Activated CD4-positive, alpha-beta T cell treated with anti-CD3 and anti-CD28 coated beads, Interleukin-2, amount 10 ng/mL, durations not matched to agents 7 days and 5 days (primary cell): ENCODE measurements around the gene ZNF407. TPM values are rescaled to one million over a fixed set of nuclear protein-coding genes. Genes with fewer than 3 reads are reported as not detected.

Experiments used
- CTCF ChIA-PET: fragments of 350-600 bp; sonication (Branson Sonifier 250); formaldehyde crosslinking; loops from one replicate; lab custom pipeline; 2021; ENCODE audit warnings: antibody characterized with exemption; lab: Charles Lee
- POLR2A ChIA-PET: fragments of 350-600 bp; sonication (Branson Sonifier 250); formaldehyde crosslinking; loops from one replicate; lab custom pipeline; 2021; ENCODE audit warnings: antibody characterized with exemption; lab: Charles Lee
- DNase-seq: peaks from one replicate; pipeline ENCODE4 v3.0.0-alpha.2; 2020
- H3K27ac Mint-ChIP-seq: one replicate; pipeline ENCODE4 v1.8.0; 2021; ENCODE audit warnings: mild to moderate bottlenecking, moderate library complexity, mixed read lengths
- H3K27me3 Mint-ChIP-seq: one replicate; pipeline ENCODE4 v1.8.0; 2021; ENCODE audit warnings: mixed read lengths
- H3K36me3 Mint-ChIP-seq: one replicate; pipeline ENCODE4 v1.8.0; 2021; ENCODE audit warnings: low read depth, mixed read lengths
- H3K4me1 Mint-ChIP-seq: one replicate; pipeline ENCODE4 v1.8.0; 2021; ENCODE audit warnings: mixed read lengths
- H3K4me3 Mint-ChIP-seq: one replicate; pipeline ENCODE4 v1.8.0; 2021; ENCODE audit warnings: mild to moderate bottlenecking, moderate library complexity, mixed read lengths
- H3K9me3 Mint-ChIP-seq: one replicate; pipeline ENCODE4 v1.8.0; 2021; ENCODE audit warnings: mixed read lengths
- total RNA-seq, 2 experiments: library from RNA; stranded (reverse); gene quantifications; one replicate each; pipeline ENCODE4 v1.2.3, GENCODE V29; 2021

ZNF407 gene
- total RNA-seq, 2 experiments from 2014 or later, result 19.3 TPM

DNA sequence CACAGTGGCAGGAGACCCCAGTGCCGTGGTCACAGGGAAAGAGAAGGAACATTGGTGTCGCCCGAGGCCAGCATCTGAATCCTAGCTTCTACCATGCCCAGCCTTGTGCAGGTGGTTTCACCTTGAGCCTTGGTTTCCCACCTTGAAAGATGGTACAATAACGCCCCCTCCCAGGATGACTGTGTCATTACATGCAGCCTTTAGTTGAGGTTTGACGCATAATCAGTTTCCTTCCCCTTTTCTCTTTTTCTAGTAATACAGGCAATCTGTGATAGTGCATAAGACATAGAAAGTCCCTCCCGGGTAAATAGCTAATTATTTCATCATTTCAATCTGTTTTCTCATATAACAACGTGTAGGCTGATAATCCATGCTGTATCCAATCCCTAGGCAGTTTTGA, 29.8 kb upstream of the ZNF407 start:
- Mint-ChIP-seq H3K27ac (no peak overlapping the region), H3K27me3 (peaks cover 12% of the 10 kb centered on the region), H3K9me3 (peaks cover 12% of the 10 kb centered on the region), H3K4me1 (no peaks in the 10 kb centered on the region), H3K36me3 (no peaks in the 10 kb centered on the region), H3K4me3 (no peak overlapping the region)
- CTCF ChIA-PET, result no interaction called here
- POLR2A ChIA-PET, result no interaction called here
- no peak for DNase-seq

DNA sequence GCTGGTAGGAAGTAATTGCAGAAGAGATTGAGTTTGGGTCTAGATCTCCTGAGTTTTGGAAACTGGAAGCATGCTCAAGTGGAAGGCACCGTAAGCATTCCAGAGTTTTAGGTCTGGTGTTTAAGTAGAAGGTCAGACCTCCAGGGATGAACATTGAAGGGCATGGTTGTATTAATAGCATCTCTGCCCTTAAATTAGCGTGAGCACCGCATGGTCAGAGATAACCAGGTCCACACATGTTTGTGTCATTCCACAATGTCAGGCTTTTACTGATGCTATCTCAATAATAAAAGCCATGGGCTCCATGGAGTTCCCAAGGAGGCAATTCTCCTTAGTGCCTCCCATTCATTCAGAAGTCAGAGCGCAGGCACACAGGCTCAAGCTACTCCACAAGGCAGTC, 28.3 kb upstream of the ZNF407 start:
- POLR2A ChIA-PET, result no interaction called here
- peaks cover 12% of the 10 kb centered on the region for H3K27me3 Mint-ChIP-seq
- no peaks in the 10 kb centered on the region for H3K36me3 Mint-ChIP-seq
- H3K27ac Mint-ChIP-seq, result no peak overlapping the region
- no peaks in the 10 kb centered on the region for H3K4me1 Mint-ChIP-seq
- no peak for DNase-seq
- CTCF ChIA-PET, result interaction anchor here (0.7 kb wide), 1 partner anchor 12 kb away, joined by 3 read pairs; no protein-coding TSS in a partner anchor
- no peak overlapping the region for H3K4me3 Mint-ChIP-seq
- peaks cover 12% of the 10 kb centered on the region for H3K9me3 Mint-ChIP-seq

DNA sequence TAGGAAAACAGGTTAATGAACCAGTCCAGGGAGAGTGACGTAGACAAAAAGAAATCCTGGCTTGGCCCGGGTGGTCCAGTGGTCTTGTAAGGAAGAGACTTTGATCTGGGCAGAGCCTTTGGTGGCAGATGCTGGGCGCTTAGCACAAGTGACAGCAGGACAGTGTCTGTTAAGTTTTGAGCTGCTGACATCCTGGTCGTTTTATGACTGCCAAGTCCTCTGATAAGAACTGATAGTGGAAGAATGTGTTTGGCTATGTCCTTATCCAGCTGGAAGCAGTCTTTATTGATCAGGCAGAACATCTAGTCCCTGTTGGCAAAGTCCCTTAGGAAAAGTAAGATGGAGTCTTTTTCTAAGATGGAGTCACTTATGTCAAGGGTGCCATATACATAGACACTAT, 27.4 kb upstream of the ZNF407 start:
- Mint-ChIP-seq H3K27ac (no peak overlapping the region), H3K36me3 (no peaks in the 10 kb centered on the region), H3K4me1 (no peaks in the 10 kb centered on the region), H3K9me3 (peaks cover 12% of the 10 kb centered on the region), H3K4me3 (no peak overlapping the region), H3K27me3 (peaks cover 9% of the 10 kb centered on the region)
- no peak for DNase-seq
- ChIA-PET CTCF (interaction anchor here (0.7 kb wide), 1 partner anchor 13 kb away, joined by 3 read pairs; no protein-coding TSS in a partner anchor), POLR2A (no interaction called here)

DNA sequence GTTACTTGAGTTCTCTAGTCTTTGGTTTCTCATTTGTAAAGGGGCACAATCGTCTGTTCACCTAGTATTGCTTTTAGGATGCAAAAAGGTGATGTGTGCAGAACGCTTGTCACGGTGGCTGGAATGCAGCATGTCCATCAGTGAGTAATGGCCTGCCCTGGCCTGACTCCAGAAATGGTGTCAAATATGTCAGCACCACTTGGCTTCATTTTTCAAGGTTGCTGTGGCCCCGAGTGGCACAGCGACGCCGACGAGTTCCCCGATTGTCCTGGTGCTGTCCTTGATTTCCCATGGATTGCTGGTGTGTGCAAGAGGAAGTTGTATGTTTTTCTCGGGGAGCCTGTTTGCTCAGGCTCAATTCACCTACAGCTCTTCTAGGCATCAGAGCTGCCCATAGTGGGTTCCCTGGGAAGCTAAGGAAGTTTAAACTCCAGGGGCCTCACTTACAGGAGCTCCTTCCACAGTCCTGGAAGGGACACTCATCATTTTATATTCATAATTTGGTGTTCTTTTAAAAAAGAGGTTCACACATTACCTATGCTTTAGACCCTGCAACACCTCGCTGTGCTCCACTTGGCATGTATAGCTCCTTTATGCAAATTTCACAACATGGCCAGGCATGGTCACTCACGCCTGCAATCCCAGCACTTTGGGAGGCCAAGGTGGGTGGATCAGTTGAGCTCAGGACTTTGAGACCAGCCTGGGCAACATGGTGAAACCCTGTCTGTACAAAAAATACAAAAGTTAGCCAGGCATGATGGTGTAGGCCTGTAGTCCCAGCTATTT, 25.6 kb upstream of the ZNF407 start:
- Mint-ChIP-seq H3K4me1 (no peaks in the 10 kb centered on the region), H3K27ac (no peak overlapping the region), H3K4me3 (no peak overlapping the region), H3K36me3 (no peaks in the 10 kb centered on the region), H3K9me3 (peaks cover 5% of the 10 kb centered on the region), H3K27me3 (peaks cover 10% of the 10 kb centered on the region)
- CTCF ChIA-PET, result interaction anchor here (0.9 to 1.0 kb wide), 2 partner anchors 22 to 122 kb away, joined by 3 read pairs; no protein-coding TSS in a partner anchor
- DNase-seq, result no peak
- POLR2A ChIA-PET, result no interaction called here

DNA sequence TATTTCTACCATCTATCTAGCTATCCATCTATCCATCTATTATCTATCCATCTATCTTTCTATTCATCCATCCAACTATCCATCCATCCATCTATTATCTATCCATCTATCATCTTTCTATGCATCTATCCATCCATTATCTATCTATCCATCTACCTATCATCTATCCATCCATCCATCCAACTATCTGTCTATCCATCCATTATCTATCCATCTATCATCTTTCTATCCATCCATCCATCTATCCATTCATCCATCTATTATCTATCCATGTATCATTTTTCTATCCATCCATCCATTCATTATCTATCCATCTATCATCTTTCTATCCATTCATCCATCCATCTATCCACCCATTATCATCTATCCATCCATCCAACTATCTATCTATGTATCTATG, 24.6 kb upstream of the ZNF407 start:
- H3K27ac Mint-ChIP-seq, result no peak overlapping the region
- H3K4me3 Mint-ChIP-seq, result no peak overlapping the region
- ChIA-PET CTCF (interaction anchor here (0.9 to 1.1 kb wide), 2 partner anchors 10 to 123 kb away, joined by 3 to 4 read pairs; no protein-coding TSS in a partner anchor), POLR2A (no interaction called here)
- peaks cover 13% of the 10 kb centered on the region for H3K27me3 Mint-ChIP-seq
- H3K4me1 Mint-ChIP-seq, result no peaks in the 10 kb centered on the region
- no peak for DNase-seq
- H3K36me3 Mint-ChIP-seq, result no peaks in the 10 kb centered on the region
- H3K9me3 Mint-ChIP-seq, result no peaks in the 10 kb centered on the region

DNA sequence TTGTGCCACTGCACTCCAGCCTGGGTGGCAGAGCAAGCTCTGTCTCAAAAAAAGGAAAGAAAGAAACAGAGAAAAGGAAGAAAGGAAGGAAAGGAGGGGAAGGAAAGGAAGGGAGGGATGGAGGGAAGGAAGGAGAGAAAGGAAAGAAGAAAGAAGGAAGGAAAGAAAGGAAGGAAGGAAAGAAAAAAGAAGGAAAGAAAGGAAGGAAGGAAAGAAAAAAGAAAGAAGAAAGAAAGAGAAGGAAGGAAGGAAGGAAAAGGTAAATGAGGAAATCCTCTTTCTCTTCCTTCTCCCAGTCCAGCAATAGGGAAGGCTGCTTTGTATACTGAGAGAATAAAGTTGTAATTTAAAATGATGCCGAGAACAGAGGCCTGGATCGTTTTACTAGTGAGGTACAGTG, 22.8 kb upstream of the ZNF407 start:
- Mint-ChIP-seq H3K4me3 (no peak overlapping the region), H3K27ac (no peak overlapping the region), H3K9me3 (no peaks in the 10 kb centered on the region), H3K36me3 (no peaks in the 10 kb centered on the region), H3K27me3 (peaks cover 6% of the 10 kb centered on the region), H3K4me1 (no peaks in the 10 kb centered on the region)
- POLR2A ChIA-PET, result no interaction called here
- CTCF ChIA-PET, result no interaction called here
- no peak for DNase-seq

DNA sequence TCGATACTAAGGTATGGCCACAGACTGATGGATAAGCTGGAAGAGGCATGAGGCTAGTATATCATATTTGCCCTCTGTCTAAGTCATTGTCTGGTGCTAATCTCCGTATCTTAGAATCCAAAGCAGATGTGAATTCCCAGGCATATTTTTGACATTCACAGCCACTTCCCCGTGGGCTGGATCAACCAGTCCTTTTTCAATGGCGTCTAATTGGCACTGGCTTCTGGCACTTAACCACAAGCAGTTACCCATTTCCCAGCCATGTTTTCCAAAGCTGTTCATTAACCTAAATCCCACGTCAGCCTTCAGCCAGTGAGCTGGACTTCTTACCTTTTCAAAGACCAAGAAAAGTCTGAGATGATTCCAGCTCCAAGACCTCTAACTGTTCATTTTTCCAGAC, 20.7 kb upstream of the ZNF407 start:
- H3K27me3 Mint-ChIP-seq, result peaks cover 8% of the 10 kb centered on the region
- POLR2A ChIA-PET, result no interaction called here

DNA sequence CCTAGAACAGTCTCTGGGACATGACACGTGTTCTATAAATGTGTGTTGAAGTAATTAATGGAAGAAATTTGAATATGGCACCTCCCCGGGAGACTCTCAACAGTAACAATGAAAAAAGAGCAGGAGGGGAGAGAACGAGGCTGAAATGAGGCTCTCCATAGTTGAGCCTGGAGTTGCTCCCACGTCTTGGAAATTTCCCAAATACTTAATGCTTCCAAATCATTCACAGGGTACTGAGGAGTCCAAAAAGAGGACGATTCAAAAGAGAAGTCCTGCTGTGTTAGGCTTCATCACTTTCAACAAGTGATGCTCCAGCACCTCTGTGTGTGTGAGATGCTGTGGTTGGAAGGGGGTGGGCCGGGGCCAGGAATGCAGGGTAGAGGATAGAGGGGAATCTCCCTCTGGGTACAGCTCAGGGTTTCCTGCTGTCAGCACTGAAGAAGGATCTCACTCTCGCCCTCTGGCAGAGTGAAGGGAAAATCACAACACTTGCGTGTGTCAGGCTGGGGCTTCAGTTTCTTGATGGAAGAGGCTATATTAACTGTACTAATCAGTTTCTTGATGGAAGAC, 18.1 kb upstream of the ZNF407 start:
- DNase-seq, result no peak
- H3K4me1 Mint-ChIP-seq, result no peaks in the 10 kb centered on the region
- no peaks in the 10 kb centered on the region for H3K9me3 Mint-ChIP-seq
- no peak overlapping the region for H3K27ac Mint-ChIP-seq
- no peaks in the 10 kb centered on the region for H3K36me3 Mint-ChIP-seq
- POLR2A ChIA-PET, result no interaction called here
- peaks cover 10% of the 10 kb centered on the region for H3K27me3 Mint-ChIP-seq
- no peak overlapping the region for H3K4me3 Mint-ChIP-seq
- CTCF ChIA-PET, result no interaction called here

More for the DNA sequence above, 20.7 kb upstream of the ZNF407 start:
- Mint-ChIP-seq H3K4me1 (no peaks in the 10 kb centered on the region), H3K9me3 (no peaks in the 10 kb centered on the region), H3K27ac (no peak overlapping the region), H3K36me3 (no peaks in the 10 kb centered on the region), H3K4me3 (no peak overlapping the region)
- CTCF ChIA-PET, result no interaction called here
- no peak for DNase-seq

DNA sequence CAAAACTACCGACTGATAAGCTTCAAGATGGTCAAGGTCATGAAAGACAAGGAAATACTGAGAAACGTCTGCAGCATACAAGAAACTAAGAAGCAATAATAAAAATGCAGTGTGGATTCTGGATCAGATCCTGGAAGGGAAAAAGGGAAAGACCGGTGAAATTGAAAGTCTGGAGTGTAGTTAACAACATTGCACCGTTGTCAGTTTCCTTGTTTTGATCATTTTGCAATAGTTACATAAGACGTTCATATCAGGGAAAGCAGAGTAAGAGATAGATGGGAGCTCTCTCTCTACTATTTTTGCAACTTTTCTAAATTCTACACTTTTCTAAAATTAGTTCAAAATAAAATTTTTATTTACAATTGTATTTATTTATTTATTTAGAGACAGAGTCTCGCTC, 15.0 kb upstream of the ZNF407 start:
- no peak overlapping the region for H3K4me3 Mint-ChIP-seq
- H3K36me3 Mint-ChIP-seq, result no peaks in the 10 kb centered on the region
- no peaks in the 10 kb centered on the region for H3K9me3 Mint-ChIP-seq
- no peaks in the 10 kb centered on the region for H3K4me1 Mint-ChIP-seq
- ChIA-PET CTCF (interaction anchor here (1.1 to 1.5 kb wide), 2 partner anchors 9 to 21 kb away, joined by 3 to 4 read pairs; no protein-coding TSS in a partner anchor), POLR2A (no interaction called here)
- H3K27me3 Mint-ChIP-seq, result peaks cover 26% of the 10 kb centered on the region
- H3K27ac Mint-ChIP-seq, result no peak overlapping the region
- DNase-seq, result no peak

DNA sequence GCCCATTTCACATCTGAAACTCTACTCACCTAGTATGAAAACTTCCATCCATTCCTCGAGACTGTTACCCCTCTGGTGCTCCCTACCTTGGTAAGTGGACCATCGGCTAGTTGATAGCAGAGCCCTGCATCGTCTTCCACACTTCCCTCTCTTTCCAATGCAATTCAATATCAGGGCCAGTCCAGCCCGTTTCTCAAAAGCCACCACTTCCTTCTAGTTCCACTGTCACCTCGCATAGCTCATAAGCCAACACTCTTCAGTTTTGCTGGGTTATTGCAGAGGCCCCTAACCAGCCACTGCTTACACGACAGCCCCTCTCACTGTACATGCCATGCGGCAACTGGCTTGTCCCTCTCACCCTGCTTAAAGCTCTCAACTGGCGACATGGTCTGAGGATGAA, 10.2 kb upstream of the ZNF407 start:
- Mint-ChIP-seq H3K27ac (no peak overlapping the region), H3K36me3 (peaks cover 4% of the 10 kb centered on the region), H3K9me3 (no peaks in the 10 kb centered on the region), H3K4me1 (no peaks in the 10 kb centered on the region), H3K27me3 (peaks cover 27% of the 10 kb centered on the region), H3K4me3 (no peak overlapping the region)
- POLR2A ChIA-PET, result no interaction called here
- no peak for DNase-seq
- CTCF ChIA-PET, result interaction anchor here (2.0 kb wide), 1 partner anchor 9 kb away, joined by 5 read pairs; no protein-coding TSS in a partner anchor

DNA sequence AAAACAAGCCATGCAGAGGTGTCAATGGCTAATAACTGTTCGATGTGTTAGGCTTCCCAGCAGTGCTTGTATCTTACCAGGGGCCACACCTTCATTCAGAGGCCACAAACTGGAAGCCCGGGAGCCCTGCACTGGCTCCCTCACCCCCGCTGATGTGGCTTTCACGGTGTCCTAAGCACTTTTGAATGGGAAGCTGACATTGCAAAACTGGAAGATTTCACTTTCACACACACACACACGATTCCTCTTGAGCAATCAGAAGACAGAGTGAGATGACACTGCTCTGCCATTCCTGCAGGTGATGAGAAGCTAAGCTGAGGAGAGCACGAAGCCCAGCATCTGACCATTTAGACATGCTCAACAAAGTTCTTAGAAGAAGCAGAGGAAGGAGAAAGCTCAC, 8.6 kb upstream of the ZNF407 start:
- H3K27ac Mint-ChIP-seq, result no peak overlapping the region

DNA sequence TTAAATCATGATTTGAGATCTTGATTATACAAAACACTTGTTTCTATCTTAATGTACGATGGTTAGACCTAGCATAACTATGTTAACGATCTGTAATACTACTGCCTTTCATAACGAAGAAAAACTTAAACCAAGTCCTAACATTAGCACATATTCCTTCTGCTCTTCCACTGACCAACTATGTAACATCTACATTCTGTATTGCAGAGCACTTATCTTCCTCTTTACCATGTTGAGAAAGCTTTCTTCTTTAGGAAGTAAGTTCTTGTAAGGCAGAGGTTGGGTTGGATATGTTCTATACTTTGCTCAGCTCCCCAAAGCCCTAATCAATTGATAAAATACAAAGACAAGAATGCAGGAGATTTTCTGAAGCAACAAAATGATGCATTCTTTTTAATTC, 7.9 kb upstream of the ZNF407 start:
- Mint-ChIP-seq H3K4me1 (peaks cover 10% of the 10 kb centered on the region), H3K36me3 (peaks cover 20% of the 10 kb centered on the region), H3K27ac (no peak overlapping the region), H3K27me3 (peaks cover 23% of the 10 kb centered on the region), H3K9me3 (peaks cover 5% of the 10 kb centered on the region), H3K4me3 (no peak overlapping the region)
- ChIA-PET CTCF (no interaction called here), POLR2A (no interaction called here)
- DNase-seq, result no peak

More for the DNA sequence above, 8.6 kb upstream of the ZNF407 start:
- ChIA-PET CTCF (interaction anchor here (2.0 kb wide), 1 partner anchor 8 kb away, joined by 5 read pairs; no protein-coding TSS in a partner anchor), POLR2A (no interaction called here)
- no peak overlapping the region for H3K4me3 Mint-ChIP-seq
- peaks cover 5% of the 10 kb centered on the region for H3K4me1 Mint-ChIP-seq
- peaks cover 27% of the 10 kb centered on the region for H3K27me3 Mint-ChIP-seq
- DNase-seq, result no peak
- H3K9me3 Mint-ChIP-seq, result peaks cover 5% of the 10 kb centered on the region
- H3K36me3 Mint-ChIP-seq, result peaks cover 15% of the 10 kb centered on the region

DNA sequence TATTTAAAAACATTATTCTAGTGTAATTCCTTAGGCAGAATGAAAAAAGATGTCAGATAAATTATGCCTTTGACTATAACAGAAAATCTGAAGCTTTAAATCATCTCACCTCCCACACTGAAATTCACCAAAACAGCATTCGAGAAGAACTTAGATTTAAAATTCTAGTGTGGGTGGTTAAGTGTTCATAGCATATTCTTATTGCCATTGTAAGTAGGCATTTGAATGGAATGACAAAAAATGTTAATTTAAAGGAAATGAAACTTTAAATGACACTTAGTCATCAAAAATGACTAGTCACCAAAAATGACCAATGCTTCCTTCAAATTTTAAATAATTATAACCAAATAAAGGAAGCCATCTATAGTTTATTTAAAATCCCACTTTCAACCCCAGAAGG, 7.0 kb upstream of the ZNF407 start:
- DNase-seq, result no peak
- Mint-ChIP-seq H3K36me3 (peaks cover 29% of the 10 kb centered on the region), H3K9me3 (peaks cover 5% of the 10 kb centered on the region), H3K4me3 (no peak overlapping the region), H3K27ac (no peak overlapping the region), H3K4me1 (peaks cover 19% of the 10 kb centered on the region), H3K27me3 (peaks cover 18% of the 10 kb centered on the region)
- ChIA-PET POLR2A (no interaction called here), CTCF (no interaction called here)
